HFF-Myc (cell line): ENCODE measurements around the gene CHTOP.
"Not testable (repeated sequence)": the region's sequence is repeated elsewhere in the genome, so short reads cannot be mapped to it uniquely, and the experiment has no call there.

Experiments used
- DNase-seq: peaks from one replicate; pipeline ENCODE4 v3.0.0-alpha.2; 2011; ENCODE audit warnings: low read depth; ENCODE audit errors: extremely low read depth
- H3K4me3 ChIP-seq: replicated peaks from 2 replicates; pipeline ENCODE4 v1.5.1; 2011; ENCODE audit warnings: low read depth, mild to moderate bottlenecking, control low read depth, low read length
- TF ChIP-seq, protein P1 (sequence below): IDR thresholded peaks from 2 replicates; pipeline ENCODE4 v1.5.1; 2012; ENCODE audit warnings: mild to moderate bottlenecking, low read depth, low read length, control low read depth; ENCODE audit errors: missing control alignments

Gene CHTOP, protein sequence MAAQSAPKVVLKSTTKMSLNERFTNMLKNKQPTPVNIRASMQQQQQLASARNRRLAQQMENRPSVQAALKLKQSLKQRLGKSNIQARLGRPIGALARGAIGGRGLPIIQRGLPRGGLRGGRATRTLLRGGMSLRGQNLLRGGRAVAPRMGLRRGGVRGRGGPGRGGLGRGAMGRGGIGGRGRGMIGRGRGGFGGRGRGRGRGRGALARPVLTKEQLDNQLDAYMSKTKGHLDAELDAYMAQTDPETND

DNA sequence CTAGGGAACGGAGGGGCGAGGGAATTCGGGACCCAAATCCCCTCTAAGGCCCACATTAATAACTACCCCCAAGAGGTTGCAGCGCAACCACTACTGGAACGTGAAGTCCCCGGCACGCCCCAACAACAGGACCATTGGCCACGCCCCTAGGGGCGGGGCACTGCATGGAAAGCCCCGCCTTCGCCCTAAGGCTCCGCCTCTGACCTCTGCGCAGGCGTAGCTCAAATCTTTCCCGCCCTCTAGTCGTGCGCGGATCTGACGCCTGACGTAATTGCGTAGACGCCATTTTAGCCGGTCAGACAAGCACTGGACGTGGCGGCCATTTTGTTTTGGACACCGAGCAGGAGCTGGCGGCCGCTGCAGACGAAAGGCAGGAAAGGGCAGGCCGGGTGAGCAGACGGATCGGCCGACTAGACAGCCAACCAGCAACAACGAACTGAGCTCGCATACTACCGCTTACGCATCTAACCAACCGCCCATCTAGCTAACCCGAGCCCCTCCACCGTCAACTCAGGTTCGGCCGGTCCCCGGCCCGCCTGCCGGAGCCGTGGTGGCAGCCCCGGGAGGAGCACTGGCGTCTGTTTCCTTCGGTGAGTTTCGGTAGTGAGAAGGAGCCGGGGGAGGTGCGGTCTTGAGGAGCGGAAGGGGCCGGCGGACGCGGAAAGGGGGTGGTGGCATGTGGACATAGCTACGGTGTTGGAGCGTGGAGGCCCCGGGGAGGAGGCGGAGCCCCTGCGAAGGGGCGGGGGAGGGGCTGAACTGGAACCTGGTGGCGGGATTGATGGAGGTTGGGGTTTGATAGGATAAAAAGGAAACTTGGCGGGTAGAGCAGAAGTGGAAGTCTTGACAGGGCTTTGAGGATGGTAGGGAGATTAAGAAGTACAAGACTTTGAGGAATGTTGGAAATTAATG, at the start of gene CHTOP:
Gene CHTOP, plus strand, starts transcription at position 313 of the 912 bp plus-strand sequence. CDS start 2,523 bp downstream, outside the sequence.
- H3K4me3 ChIP-seq: peak within 1 kb of the TSS; percentile 94
- TF ChIP-seq, protein P1, sequence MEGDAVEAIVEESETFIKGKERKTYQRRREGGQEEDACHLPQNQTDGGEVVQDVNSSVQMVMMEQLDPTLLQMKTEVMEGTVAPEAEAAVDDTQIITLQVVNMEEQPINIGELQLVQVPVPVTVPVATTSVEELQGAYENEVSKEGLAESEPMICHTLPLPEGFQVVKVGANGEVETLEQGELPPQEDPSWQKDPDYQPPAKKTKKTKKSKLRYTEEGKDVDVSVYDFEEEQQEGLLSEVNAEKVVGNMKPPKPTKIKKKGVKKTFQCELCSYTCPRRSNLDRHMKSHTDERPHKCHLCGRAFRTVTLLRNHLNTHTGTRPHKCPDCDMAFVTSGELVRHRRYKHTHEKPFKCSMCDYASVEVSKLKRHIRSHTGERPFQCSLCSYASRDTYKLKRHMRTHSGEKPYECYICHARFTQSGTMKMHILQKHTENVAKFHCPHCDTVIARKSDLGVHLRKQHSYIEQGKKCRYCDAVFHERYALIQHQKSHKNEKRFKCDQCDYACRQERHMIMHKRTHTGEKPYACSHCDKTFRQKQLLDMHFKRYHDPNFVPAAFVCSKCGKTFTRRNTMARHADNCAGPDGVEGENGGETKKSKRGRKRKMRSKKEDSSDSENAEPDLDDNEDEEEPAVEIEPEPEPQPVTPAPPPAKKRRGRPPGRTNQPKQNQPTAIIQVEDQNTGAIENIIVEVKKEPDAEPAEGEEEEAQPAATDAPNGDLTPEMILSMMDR: no peak
- DNase-seq: peak; percentile 98

DNA sequence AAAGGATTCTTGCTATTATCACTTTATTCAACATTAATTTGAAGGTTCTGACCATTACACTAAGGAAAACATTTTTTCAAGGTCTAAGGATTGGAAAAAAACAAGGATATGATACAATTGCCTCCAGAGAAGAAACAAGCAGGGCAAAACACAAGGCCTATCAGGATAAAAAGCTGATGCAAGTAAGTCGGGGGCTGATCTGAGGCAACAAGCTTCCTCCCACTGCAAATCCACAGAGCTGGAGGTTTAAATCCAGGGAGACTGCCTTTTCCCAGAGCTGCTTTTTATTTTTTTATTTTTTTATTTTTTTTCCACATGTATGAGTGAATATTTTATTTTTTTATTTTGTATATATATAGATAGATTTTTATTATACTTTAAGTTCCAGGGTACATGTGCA, 48.9 kb upstream of the CHTOP start:
- no peak for DNase-seq
- TF ChIP-seq, protein P1: no peak
- no peak overlapping the region for H3K4me3 ChIP-seq

DNA sequence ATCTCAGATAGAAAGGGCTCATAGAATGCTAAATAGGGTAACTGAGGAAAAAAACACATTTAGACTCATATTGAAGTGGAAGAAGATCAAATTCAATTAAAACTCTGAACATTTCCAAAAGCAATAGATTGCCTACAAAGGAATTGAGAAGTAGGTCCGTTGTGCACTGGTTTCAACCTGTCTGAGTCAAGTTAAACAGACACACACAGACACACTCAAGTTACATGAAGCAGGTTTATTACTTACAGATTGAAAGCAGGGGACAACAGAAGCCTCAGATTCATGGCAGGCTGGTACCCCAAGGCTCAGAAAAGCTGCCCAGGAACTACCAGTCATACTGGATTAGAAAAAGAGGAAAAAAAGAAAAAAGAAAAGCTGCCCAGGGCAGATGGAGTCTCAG, 47.5 kb upstream of the CHTOP start:
- no peak overlapping the region for H3K4me3 ChIP-seq
- TF ChIP-seq, protein P1: no peak
- no peak for DNase-seq

DNA sequence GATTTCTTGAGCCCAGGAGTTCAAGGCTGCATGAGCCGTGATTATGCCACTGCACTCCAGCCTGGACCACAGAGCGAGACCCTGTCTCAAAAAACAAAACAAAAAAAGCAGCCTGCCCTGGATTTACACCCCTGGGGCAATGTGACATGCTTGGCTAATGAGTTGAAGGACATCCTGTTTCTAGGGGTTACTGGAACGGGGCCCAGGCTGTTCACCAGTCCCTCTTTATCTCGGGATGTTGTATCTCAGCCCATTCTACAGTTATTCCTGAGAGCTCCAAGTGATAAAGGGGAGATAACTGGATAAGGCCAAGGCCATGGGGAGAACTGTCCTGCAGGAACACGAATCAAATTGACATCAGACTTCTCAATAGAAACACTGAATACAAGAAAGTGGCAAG, 46.6 kb upstream of the CHTOP start:
- TF ChIP-seq, protein P1: no peak
- no peak for DNase-seq
- no peak overlapping the region for H3K4me3 ChIP-seq

DNA sequence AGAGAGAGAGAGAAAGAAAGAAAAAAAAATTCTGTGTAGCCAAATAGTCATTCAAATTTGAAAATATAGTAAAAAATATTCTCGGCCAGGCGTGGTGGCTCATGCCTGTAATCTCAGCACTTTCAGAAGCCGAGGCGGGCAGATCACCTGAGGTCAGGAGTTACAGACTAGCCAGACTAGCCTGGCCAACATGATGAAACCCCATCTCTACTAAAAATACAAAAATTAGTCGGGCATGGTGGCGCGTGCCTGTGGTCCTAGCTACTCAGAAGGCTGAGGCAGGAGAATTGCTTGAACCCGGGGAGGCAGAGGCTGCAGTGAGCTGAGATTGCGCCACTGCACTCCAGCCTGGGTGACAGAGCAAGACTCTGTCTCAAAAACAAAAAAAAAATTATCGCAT, 45.8 kb upstream of the CHTOP start:
- H3K4me3 ChIP-seq, DNase-seq: not testable (repeated sequence)

DNA sequence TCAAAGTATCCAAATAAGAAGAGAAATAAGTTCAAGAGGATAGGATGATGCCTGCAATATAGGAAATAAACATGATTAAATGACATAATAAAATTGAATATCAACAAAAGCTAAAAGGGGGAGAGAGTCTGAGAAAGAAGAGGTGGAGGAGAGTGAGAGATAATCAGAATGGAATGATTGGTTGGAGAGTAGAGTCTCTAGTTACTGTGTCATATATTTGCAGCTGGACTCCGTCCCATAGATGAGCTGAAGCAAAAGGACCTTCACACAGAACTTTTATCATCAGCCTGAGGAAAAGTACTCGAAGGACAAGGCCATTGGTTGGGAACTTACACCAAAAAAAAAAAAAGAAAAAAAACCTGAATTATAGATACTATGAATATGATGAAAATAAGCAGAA, 45.4 kb upstream of the CHTOP start:
- H3K4me3 ChIP-seq: no peak overlapping the region
- TF ChIP-seq, protein P1: no peak
- no peak for DNase-seq

DNA sequence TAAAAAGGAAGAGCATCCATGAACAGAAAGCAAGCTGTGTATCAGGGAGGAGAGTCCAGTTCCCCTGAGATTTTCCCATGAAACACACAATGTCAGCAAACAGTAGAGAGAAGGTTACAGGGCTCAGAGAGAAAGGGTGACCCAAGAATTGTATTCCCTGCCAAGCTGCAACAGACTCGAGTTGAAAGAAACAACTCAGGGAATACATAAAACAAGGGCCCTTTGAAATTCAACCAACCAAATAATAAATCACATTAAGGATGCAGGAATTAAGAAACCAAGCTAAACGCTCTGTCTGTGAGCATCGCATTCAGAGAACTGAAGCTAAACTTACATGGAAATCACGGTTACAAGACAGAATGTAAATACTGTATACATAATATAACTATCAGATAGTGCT, 41.1 kb upstream of the CHTOP start:
- TF ChIP-seq, protein P1: no peak
- no peak for DNase-seq
- no peak overlapping the region for H3K4me3 ChIP-seq
